Tibial nerve (tissue), 4 donors: ENCODE data around the gene FHAD1. TPM values are rescaled to one million over a fixed set of nuclear protein-coding genes. Genes with fewer than 3 reads are reported as not detected.

Experiments
- DNase-seq, 2 donors: peaks; one replicate each; pipeline ENCODE4 v3.0.0-alpha.2; 2019; ENCODE audit warnings: low spot score in 2 of 2
- H3K27ac ChIP-seq, 4 donors: fragments of 200-600 bp; sonication (generic) in 3 of 4; one replicate each; pipeline ENCODE4 v1.5.1; 2017 to 2019; ENCODE audit warnings: mild to moderate bottlenecking in 1 of 4
- H3K27me3 ChIP-seq, 2 donors: fragments of 200-600 bp; sonication (generic) in 1 of 2; one replicate each; pipeline versions ENCODE4 v1.5.1 to v1.6.0; 2017 to 2019
- H3K36me3 ChIP-seq, 3 donors: fragments of 200-600 bp; sonication (generic); one replicate each; pipeline ENCODE4 v1.5.1; 2018 to 2019
- H3K4me1 ChIP-seq, 4 donors: fragments of 200-600 bp; sonication (generic) in 3 of 4; one replicate each; pipeline ENCODE4 v1.5.1; 2017 to 2019
- H3K4me3 ChIP-seq, 4 donors: fragments of 200-600 bp; sonication (generic) in 3 of 4; one replicate each; pipeline ENCODE4 v1.5.1; 2017 to 2019; ENCODE audit warnings: mild to moderate bottlenecking in 1 of 4, moderate library complexity in 1 of 4
- H3K9me3 ChIP-seq, 4 donors: fragments of 200-600 bp; sonication (generic) in 3 of 4; one replicate each; pipeline ENCODE4 v1.5.1; 2017 to 2019
- CTCF ChIP-seq, 5 experiments: fragments of 200-600 bp in 3 of 5; fragments of 450-650 bp in 2 of 5; sonication (generic) in 3 of 5; IDR thresholded peaks; one replicate each; pipeline ENCODE4 v1.5.1; 2016 to 2019; ENCODE audit warnings: antibody characterized with exemption in 5 of 5, mild to moderate bottlenecking in 3 of 5, moderate library complexity in 2 of 5
- EP300 ChIP-seq, 2 donors: sonication (generic); formaldehyde crosslinking; IDR thresholded peaks; one replicate each; pipeline ENCODE4 v1.6.1; 2017; ENCODE audit warnings: antibody characterized with exemption in 2 of 2, mild to moderate bottlenecking in 1 of 2
- POLR2A ChIP-seq, 2 donors: fragments of 450-650 bp; IDR thresholded peaks; one replicate each; pipeline ENCODE4 v1.6.1; 2017; ENCODE audit warnings: antibody characterized with exemption in 2 of 2, mild to moderate bottlenecking in 2 of 2, moderate library complexity in 2 of 2
- WGBS, 2 donors: methylation state at CpG; one replicate each; pipeline ENCODE4 v1.1.5; 2018; 5-methylcytosine and 5-hydroxymethylcytosine counted together
- total RNA-seq, 4 donors: library from RNA; depleted of rRNA; stranded (reverse); fragments of >200 nt; gene quantifications; one replicate each; pipeline ENCODE4 v1.1.0, GENCODE V29; 2016

FHAD1 gene
- total RNA-seq, 4 donors from 2014 or later: 0.30 to 0.63 TPM; not detected in 2

GRCh38 chr1:15401391-15402055 is 154.5 kb downstream of the FHAD1 start:
- no peaks in the 10 kb centered on the region for H3K4me1 ChIP-seq
- H3K4me3 ChIP-seq: no peak overlapping the region
- H3K9me3 ChIP-seq: peaks cover 0 to 16% (median 2%) of the 10 kb centered on the region in 4 donors
- no peaks in the 10 kb centered on the region for H3K36me3 ChIP-seq
- no peaks in the 10 kb centered on the region for H3K27me3 ChIP-seq
- TF ChIP-seq EP300 (IDR thresholded peaks at IDR 0.05): no peak
- TF ChIP-seq POLR2A (IDR thresholded peaks at IDR 0.05): no peak
- no peak for TF ChIP-seq CTCF (IDR thresholded peaks at IDR 0.05)
- no peak overlapping the region for H3K27ac ChIP-seq
- no peak for DNase-seq
- 84 to 87% methylated on average over 7 of the region's 7 CpGs for WGBS, 2 donors

GRCh38 chr1:15402809-15403450 is 155.9 kb downstream of the FHAD1 start:
- Histone ChIP-seq H3K36me3 (no peaks in the 10 kb centered on the region), H3K27me3 (no peaks in the 10 kb centered on the region), H3K9me3 (peaks cover 0 to 16% (median 2%) of the 10 kb centered on the region in 4 donors), H3K27ac (no peak overlapping the region), H3K4me3 (no peak overlapping the region), H3K4me1 (peaks cover 0 to 14% (median 3%) of the 10 kb centered on the region in 4 donors)
- TF ChIP-seq CTCF (IDR thresholded peaks at IDR 0.05): no peak
- no peak for TF ChIP-seq EP300 (IDR thresholded peaks at IDR 0.05)
- TF ChIP-seq POLR2A (IDR thresholded peaks at IDR 0.05): no peak
- DNase-seq: no peak
- WGBS, 2 donors: 91 to 93% methylated on average over 5 of the region's 5 CpGs

- no peak overlapping the region for H3K27ac ChIP-seq
- 87 to 91% methylated on average over 9 of the region's 9 CpGs for WGBS, 2 donors
Measured at GRCh38 chr1:15403962-15404580, 157.0 kb downstream of the FHAD1 start.

GRCh38 chr1:15405106-15405850 is 158.3 kb downstream of the FHAD1 start:
- no peak for TF ChIP-seq EP300 (IDR thresholded peaks at IDR 0.05)
- TF ChIP-seq CTCF (IDR thresholded peaks at IDR 0.05): no peak
- no peak for TF ChIP-seq POLR2A (IDR thresholded peaks at IDR 0.05)
- 82 to 84% methylated on average over 9 of the region's 9 CpGs for WGBS, 2 donors
- DNase-seq: no peak
- Histone ChIP-seq H3K9me3 (peaks cover 0 to 1% (median 0%) of the 10 kb centered on the region in 4 donors), H3K36me3 (no peaks in the 10 kb centered on the region), H3K27me3 (no peaks in the 10 kb centered on the region), H3K4me3 (no peak overlapping the region), H3K27ac (no peak overlapping the region), H3K4me1 (peaks cover 0 to 28% (median 5%) of the 10 kb centered on the region in 4 donors)

More at GRCh38 chr1:15403962-15404580, 157.0 kb downstream of the FHAD1 start:
- peaks cover 0 to 13% (median 2%) of the 10 kb centered on the region in 4 donors for H3K9me3 ChIP-seq
- no peaks in the 10 kb centered on the region for H3K27me3 ChIP-seq
- DNase-seq: no peak
- peaks cover 0 to 22% (median 4%) of the 10 kb centered on the region in 4 donors for H3K4me1 ChIP-seq
- TF ChIP-seq CTCF (IDR thresholded peaks at IDR 0.05) (no peak), POLR2A (IDR thresholded peaks at IDR 0.05) (no peak), EP300 (IDR thresholded peaks at IDR 0.05) (no peak)
- H3K36me3 ChIP-seq: no peaks in the 10 kb centered on the region
- H3K4me3 ChIP-seq: no peak overlapping the region
